ENCODE measurements around the gene ART1.

ART1 gene

GRCh38 chr11:3667149-3668035 lies 22.5 kb downstream of the ART1 start:
- no peak for DNase-seq

GRCh38 chr11:3669128-3669527 lies 24.2 kb downstream of the ART1 start:
- DNase-seq, result no peak

GRCh38 chr11:3669742-3670183 lies 24.8 kb downstream of the ART1 start:
- no peak for DNase-seq

- DNase-seq, result no peak
Measured at GRCh38 chr11:3671334-3672254, 26.7 kb downstream of the ART1 start, which contains the start of gene CHRNA10. Gene CHRNA10, minus strand, starts transcription at chr11:3671384. Its CDS starts 72 bp downstream, at chr11:3671312.

- no peak for DNase-seq
Measured at GRCh38 chr11:3674189-3674588, 29.3 kb downstream of the ART1 start.

DNA sequence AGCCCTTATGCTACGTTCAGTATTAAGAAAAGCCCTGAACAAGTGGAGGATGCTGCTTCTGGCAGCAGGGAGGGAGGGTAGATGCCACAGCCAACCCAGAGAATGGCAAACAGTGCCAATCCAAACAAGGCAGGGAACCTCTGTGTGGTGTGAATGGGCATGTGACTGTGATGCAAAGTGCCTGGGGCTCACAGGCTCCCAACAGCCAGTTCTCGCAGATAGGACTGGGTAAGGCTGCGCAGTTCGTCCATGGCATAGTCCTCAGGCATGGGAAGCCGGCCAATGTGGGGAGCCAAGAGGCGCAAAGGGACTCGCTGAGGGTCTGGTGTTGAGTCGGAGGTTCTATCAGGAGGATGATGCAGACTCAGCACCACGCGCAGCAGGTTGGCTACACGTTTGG lies 31.0 kb downstream of the ART1 start:
- no peak for DNase-seq

DNA sequence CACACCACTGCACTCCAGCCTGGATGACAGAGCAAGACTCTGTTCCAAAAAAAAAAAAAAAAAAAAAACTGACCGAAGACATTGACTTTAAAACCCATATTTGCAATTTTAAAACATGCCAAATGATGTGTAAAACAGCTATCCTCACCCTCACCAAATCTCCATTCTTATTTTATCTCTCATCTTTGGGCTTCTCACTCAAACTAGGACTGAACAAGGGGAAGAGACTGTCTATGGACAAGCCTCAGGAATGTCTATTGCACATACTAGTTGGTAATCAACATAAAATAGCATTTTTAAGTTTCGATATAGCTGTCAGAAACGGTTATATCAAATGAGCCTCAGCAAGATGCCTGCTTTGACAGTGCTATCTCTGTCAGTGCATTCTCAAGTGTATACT lies 34.1 kb downstream of the ART1 start:
- no peak for DNase-seq

- DNase-seq, result no peak
Measured at GRCh38 chr11:3683039-3683438, 38.1 kb downstream of the ART1 start.

- no peak for DNase-seq
Measured at GRCh38 chr11:3684129-3684818, 39.3 kb downstream of the ART1 start.

DNA sequence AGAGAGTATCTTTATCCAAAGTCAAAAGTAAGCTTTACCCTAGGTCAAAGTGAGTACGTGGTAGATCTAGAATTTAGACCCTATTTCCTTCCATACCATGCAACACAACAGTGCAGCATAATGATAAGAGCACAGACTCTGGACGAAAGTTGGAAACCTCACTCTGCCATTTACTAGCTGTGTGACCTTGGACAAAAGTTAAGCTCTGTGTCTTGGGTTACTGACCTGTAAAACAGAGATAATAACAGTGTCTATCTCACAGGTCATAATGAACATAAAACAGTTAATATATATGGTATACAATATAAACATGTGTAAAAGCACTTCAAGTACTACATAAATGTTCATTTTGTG lies 39.9 kb downstream of the ART1 start:
- no peak for DNase-seq

GRCh38 chr11:3685923-3686322 lies 41.0 kb downstream of the ART1 start:
- DNase-seq, result no peak

DNA sequence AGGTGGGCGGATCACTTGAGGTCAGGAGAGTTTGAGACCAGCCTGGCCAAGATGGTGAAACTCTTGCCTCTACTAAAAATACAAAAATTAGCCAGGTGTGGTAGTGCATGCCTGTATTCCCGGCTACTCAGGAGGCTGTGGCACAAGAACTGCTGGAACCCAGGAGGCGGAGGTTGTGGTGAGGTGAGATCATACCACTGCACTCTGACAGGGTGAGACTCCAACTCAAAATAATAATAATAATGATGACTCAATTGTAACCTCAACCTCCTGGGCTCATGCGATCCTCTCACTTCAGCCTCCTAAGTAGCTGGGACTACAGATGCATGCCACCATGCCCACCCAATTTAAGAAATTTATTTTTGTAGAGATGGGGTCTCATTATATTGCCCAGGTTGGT lies 41.8 kb downstream of the ART1 start:
- DNase-seq, result no peak

DNA sequence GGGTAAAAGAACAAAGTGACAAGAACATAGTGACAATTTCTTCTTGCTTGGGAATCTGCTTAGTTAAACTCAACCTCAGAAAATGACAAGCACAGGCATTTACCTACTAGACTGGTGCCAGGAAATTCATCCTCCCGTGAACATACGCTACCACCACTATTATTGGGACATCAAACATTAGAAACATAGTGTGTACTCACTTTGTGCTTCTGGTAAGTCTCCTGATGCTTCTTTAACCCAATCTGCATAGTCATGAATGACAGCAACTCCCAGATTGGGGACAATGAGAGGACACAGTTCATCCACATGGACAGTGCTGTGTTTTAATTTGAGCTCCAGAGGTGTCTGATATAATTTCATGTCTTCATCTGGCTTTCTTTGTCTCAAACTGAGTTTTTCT lies 55.5 kb downstream of the ART1 start:
- DNase-seq, result no peak

DNA sequence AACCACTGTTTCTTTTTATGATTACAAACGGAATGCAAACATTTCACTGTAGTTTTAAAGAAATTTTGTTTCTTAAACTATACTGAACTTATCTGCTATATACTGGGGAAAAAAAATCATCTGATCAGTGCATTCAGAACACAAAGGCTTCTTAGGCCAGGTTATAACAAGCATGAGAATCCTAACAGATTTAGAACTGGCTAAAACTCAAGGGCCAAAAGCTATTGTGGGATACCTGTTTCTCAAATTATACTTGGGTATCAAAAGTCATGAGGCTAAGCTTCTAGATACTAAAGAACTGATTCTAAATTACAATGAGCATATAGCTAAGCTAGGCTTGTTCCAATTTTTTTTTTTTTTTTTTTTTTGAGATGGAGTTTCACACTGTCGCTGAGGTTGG lies 56.0 kb downstream of the ART1 start:
- no peak for DNase-seq

DNA sequence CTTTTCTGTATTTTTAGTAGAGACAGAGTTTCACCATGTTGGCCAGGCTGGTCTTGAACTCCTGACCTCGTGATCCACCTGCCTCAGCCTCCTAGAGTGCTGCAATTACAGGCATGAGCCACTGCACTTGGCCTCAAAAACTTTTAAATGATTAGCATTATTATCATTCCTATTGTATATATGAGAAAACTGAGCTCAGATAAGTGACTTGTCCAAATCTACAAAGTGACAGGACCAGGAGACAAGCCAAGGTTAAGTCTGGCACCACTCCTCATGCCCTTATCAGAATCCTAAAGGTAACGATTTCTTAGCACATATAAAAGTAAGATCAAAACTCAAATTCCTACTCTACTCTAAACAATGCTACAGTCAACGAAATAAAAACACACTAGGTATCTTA lies 58.5 kb downstream of the ART1 start:
- DNase-seq, result no peak

DNA sequence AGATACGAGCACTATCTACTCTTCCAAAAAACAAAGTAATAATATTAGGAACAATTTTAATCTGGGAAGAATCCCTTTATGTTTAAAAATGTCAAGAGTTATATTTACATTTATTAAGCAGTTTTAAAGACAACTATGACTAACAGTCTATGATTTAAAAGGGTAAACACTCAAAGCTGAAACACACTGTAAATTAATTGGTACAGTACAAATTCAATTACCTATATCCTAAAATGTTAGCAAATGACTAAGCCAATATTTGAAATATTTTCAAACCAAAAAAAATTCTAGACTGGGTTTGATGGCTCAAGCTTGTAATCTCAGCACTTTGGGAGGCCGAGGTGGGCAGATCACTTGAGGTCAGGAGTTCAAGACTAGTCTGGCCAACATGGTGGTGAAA lies 62.2 kb downstream of the ART1 start:
- no peak for DNase-seq

DNA sequence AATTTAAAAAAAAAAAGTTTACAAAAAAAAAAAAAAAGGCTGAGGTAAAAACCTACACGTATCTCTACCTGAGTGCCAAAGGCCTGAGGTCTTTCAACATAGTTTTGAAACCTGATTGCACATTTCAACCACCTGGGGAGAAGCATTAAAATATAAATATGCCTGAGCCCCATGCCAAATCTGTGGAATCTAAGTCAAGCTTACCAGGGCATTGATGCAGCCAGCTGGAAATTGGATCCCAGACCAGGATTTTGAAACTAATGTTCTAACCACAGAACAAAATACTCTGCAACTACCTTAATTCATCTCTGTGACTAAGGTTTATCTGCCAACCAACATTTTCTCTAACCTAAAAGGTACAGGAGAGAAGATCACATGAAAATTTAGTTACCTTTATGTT lies 65.0 kb downstream of the ART1 start:
- no peak for DNase-seq

DNA sequence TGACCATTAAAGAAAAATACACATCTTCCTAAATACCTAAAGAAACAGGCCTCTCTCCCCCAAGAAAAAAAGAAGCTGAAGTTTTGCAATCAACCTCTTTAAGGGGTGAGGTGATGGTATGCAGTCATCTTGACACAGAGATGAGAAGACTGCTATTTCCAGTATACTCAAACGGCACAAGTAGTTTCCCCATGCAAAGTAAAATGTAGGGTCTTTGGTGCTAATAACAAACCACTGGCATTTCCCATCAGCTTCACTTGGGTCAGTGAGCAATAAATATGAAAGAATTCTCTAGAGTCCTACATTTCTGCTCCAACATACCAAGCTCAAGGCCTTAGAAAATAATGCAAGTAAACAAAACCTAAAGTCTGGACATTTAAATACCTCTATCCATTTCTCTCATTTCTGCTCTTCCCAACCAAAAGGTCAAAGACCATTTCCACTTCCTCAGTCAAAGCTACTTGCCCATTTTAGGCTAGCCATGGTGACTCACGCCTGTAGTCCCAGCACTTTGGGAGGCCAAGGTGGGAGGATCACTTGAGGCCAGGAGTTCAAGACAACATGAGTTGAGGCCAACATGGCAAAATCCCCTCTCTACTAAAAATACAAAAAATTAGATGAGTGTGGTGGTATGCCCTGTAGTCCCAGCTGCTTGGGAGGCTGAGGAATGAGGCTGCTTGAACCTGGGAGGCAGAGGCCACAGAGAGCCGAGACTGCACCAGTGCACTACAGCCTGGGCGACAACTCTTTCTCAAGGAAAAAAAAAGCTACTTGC lies 65.7 kb downstream of the ART1 start:
- no peak for DNase-seq

DNA sequence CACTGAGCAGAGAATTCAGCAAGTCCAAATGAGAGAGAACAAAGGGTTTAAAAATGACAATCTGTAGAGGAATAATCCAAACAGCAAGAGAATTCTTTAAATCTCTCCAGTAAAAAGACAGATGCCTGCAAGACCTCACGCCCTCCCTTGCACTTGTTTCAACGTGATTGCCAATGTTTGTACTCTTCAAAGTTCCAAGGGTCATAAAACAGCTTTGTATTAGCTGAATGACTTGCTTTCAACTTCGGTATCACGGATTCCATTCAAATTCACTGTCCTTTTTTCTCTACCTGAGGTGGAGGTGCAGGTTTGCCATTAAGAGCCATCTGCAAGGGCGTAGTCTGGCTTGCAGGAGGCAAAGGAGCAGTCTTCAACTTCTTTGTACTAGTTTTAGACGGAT lies 67.3 kb downstream of the ART1 start:
- DNase-seq, result no peak

Data from retina (tissue), 1 donor.